HCT116 (cell line): ENCODE measurements around the gene ADAMTS4. TPM values are rescaled to one million over a fixed set of nuclear protein-coding genes. Genes with fewer than 3 reads are reported as not detected.

Experiments
- ATAC-seq: fragments of 200-7000 bp; cut with Tn5 transposase; 2 replicates; pipeline ENCODE4 v1.9.1; 2020; ENCODE audit warnings: mild to moderate bottlenecking, moderate library complexity
- BruUV-seq: library from RNA; stranded (reverse); fragments of 400-500 nt; replicated peaks from 2 replicates; lab custom pipeline; 2021; lab: Mats Ljungman, UMichigan
- CTCF ChIA-PET: fragments of 300-600 bp; sonication (Branson Sonifier 250); formaldehyde crosslinking; loops from one replicate; lab custom pipeline; 2021; ENCODE audit warnings: antibody characterized with exemption; lab: Charles Lee
- POLR2A ChIA-PET: fragments of 300-600, 350-600 bp; sonication (Branson Sonifier 250); formaldehyde crosslinking; loops from one replicate; lab custom pipeline; 2021; ENCODE audit warnings: antibody characterized with exemption; lab: Charles Lee
- RAD21 ChIA-PET, 2 experiments: fragments of 300-600 bp; sonication (Branson Sonifier 250); formaldehyde crosslinking; loops; one replicate each; lab custom pipeline; 2023; ENCODE audit warnings: low total read pairs in 2 of 2; ENCODE audit not compliant: uncharacterized antibody in 2 of 2, unreplicated experiment in 2 of 2, low non-redundant PET in 1 of 2; lab: Charles Lee
- DNase-seq: peaks from one replicate; pipeline ENCODE4 v3.0.0-alpha.2; 2010; ENCODE audit warnings: low read depth, low spot score
- H2AFZ ChIP-seq: fragments of 200-600 bp; shearing (Covaris generic), sonication (generic); 2 replicates; pipeline ENCODE4 v1.6.1; 2017; ENCODE audit warnings: low read depth, mixed run types, mixed read lengths, antibody characterized with exemption, low read length; ENCODE audit not compliant: poor library complexity, severe bottlenecking
- H3K27ac ChIP-seq: 2 replicates; pipeline ENCODE4 v1.5.1; 2012; ENCODE audit warnings: low read depth, low read length
- H3K27me3 ChIP-seq: fragments of 200-600 bp; sonication (generic); 2 replicates; pipeline ENCODE4 v1.6.1; 2016; ENCODE audit warnings: mixed run types, low read length, mixed read lengths; ENCODE audit not compliant: insufficient read depth
- H3K36me3 ChIP-seq, 2 experiments: fragments of 200-500 bp in 1 of 2; fragments of 200-600 bp in 1 of 2; sonication (Bioruptor generic) in 1 of 2; sonication (generic) in 1 of 2; 2 replicates each; pipeline versions ENCODE4 v1.5.1 to v1.6.1; 2014 to 2016; ENCODE audit warnings: low read length in 2 of 2, inconsistent platforms in 1 of 2, mixed read lengths in 1 of 2, mixed run types in 1 of 2; ENCODE audit not compliant: insufficient read depth in 2 of 2, control insufficient read depth in 1 of 2
- H3K4me1 ChIP-seq, 2 experiments: fragments of 200-600 bp in 1 of 2; sonication (generic) in 1 of 2; 2 replicates each; pipeline versions ENCODE4 v1.5.1 to v1.6.1; 2012 to 2017; ENCODE audit warnings: low read length in 2 of 2, inconsistent platforms in 1 of 2, mild to moderate bottlenecking in 1 of 2, mixed read lengths in 1 of 2, mixed run types in 1 of 2, moderate library complexity in 1 of 2; ENCODE audit not compliant: insufficient read depth in 2 of 2, control insufficient read depth in 1 of 2
- H3K4me2 ChIP-seq: fragments of 200-600 bp; sonication (generic); 2 replicates; pipeline ENCODE4 v1.6.1; 2017; ENCODE audit warnings: mixed run types, low read length, mixed read lengths
- H3K4me3 ChIP-seq, 2 experiments: fragments of 200-600 bp in 1 of 2; sonication (generic) in 1 of 2; replicated peaks in 1 of 2; 2 replicates each; pipeline ENCODE4 v1.5.1; 2011 to 2016; ENCODE audit warnings: low read length in 2 of 2, control low read depth in 1 of 2, low read depth in 1 of 2, mild to moderate bottlenecking in 1 of 2, mixed read lengths in 1 of 2, mixed run types in 1 of 2
- H3K79me2 ChIP-seq: fragments of 200-600 bp; sonication (generic); 2 replicates; pipeline ENCODE4 v1.6.1; 2017; ENCODE audit warnings: mild to moderate bottlenecking, mixed run types, low read length, moderate library complexity, mixed read lengths; ENCODE audit not compliant: insufficient read depth
- H3K9ac ChIP-seq: fragments of 200-600 bp; sonication (generic); 2 replicates; pipeline ENCODE4 v1.6.1; 2016; ENCODE audit warnings: low read length, mixed read lengths
- H3K9me2 ChIP-seq: fragments of 200-600 bp; sonication (generic), shearing (Covaris generic); 2 replicates; pipeline ENCODE4 v1.6.1; 2017; ENCODE audit warnings: mixed run types, mild to moderate bottlenecking, moderate library complexity; ENCODE audit not compliant: insufficient read depth
- H3K9me3 ChIP-seq, 2 experiments: fragments of 200-500 bp in 1 of 2; fragments of 200-600 bp in 1 of 2; sonication (Bioruptor generic) in 1 of 2; sonication (generic) in 1 of 2; 2 replicates each; pipeline ENCODE4 v1.6.1; 2014 to 2017; ENCODE audit warnings: low read length in 2 of 2, mixed read lengths in 2 of 2, inconsistent platforms in 1 of 2, low read depth in 1 of 2, mild to moderate bottlenecking in 1 of 2, mixed run types in 1 of 2, moderate library complexity in 1 of 2; ENCODE audit not compliant: control insufficient read depth in 1 of 2, insufficient read depth in 1 of 2
- H4K20me1 ChIP-seq: fragments of 200-600 bp; sonication (generic), shearing (Covaris generic); 2 replicates; pipeline ENCODE4 v1.6.1; 2017; ENCODE audit warnings: mixed run types, mild to moderate bottlenecking, moderate library complexity; ENCODE audit not compliant: insufficient read depth
- EZH2 ChIP-seq: fragments of 200-600 bp; sonication (generic); IDR thresholded peaks from 2 replicates; pipeline ENCODE4 v1.6.1; 2017; ENCODE audit warnings: antibody characterized with exemption, mixed run types
- POLR2A ChIP-seq: IDR thresholded peaks from 2 replicates; pipeline ENCODE4 v1.7.0; 2011; ENCODE audit warnings: borderline replicate concordance; ENCODE audit not compliant: insufficient read depth, insufficient read length; ENCODE audit errors: extremely low read depth
- POLR2AphosphoS5 ChIP-seq: IDR thresholded peaks from 2 replicates; pipeline ENCODE4 v1.6.1; 2011; ENCODE audit warnings: mild to moderate bottlenecking, low read depth, low read length, moderate library complexity
- REST ChIP-seq: IDR thresholded peaks from 2 replicates; pipeline ENCODE4 v1.6.1; 2012; ENCODE audit warnings: low read depth
- TCF7L2 ChIP-seq: IDR thresholded peaks from 2 replicates; pipeline ENCODE4 v1.7.0; 2011; ENCODE audit warnings: borderline replicate concordance, inconsistent platforms; ENCODE audit not compliant: insufficient read depth, insufficient read length; ENCODE audit errors: extremely low read depth
- YY1 ChIP-seq: IDR thresholded peaks from 2 replicates; pipeline ENCODE4 v1.6.1; 2011; ENCODE audit warnings: low read length, low read depth, moderate library complexity, mild to moderate bottlenecking; ENCODE audit not compliant: insufficient replicate concordance; ENCODE audit errors: extremely low read depth
- ZBTB33 ChIP-seq: IDR thresholded peaks from 2 replicates; pipeline ENCODE4 v1.6.1; 2011; ENCODE audit warnings: mild to moderate bottlenecking, low read length, moderate library complexity; ENCODE audit not compliant: insufficient replicate concordance; ENCODE audit errors: extremely low read depth
- ZFX ChIP-seq: fragments of 450-650 bp; IDR thresholded peaks from 2 replicates; pipeline ENCODE4 v1.6.1; 2017
- intact Hi-C: fragments of 100-400 bp; cut with micrococcal nuclease; formaldehyde crosslinking; loops from 2 replicates; pipeline ENCODE4 v1.10.0; 2022
- total RNA-seq: library from RNA; stranded (reverse); gene quantifications from one replicate; pipeline ENCODE4 v1.2.1, GENCODE V29; 2021; ENCODE audit not compliant: unreplicated experiment
- TF ChIP-seq, protein P1 (sequence below), 3 experiments: fragments of 200-600 bp in 1 of 3; sonication (generic) in 1 of 3; IDR thresholded peaks in 2 of 3; conservative IDR thresholded peaks in 1 of 3; 2 replicates each; pipeline ENCODE4 v1.5.1; 2012 to 2017; ENCODE audit warnings: low read depth in 2 of 3, low read length in 2 of 3, antibody characterized with exemption in 1 of 3, borderline replicate concordance in 1 of 3, control low read depth in 1 of 3, mild to moderate bottlenecking in 1 of 3, mixed read lengths in 1 of 3, mixed run types in 1 of 3, moderate library complexity in 1 of 3; ENCODE audit not compliant: insufficient read depth in 1 of 3

The ADAMTS4 gene
- total RNA-seq, 1 experiment from 2014 or later, result not detected

DNA sequence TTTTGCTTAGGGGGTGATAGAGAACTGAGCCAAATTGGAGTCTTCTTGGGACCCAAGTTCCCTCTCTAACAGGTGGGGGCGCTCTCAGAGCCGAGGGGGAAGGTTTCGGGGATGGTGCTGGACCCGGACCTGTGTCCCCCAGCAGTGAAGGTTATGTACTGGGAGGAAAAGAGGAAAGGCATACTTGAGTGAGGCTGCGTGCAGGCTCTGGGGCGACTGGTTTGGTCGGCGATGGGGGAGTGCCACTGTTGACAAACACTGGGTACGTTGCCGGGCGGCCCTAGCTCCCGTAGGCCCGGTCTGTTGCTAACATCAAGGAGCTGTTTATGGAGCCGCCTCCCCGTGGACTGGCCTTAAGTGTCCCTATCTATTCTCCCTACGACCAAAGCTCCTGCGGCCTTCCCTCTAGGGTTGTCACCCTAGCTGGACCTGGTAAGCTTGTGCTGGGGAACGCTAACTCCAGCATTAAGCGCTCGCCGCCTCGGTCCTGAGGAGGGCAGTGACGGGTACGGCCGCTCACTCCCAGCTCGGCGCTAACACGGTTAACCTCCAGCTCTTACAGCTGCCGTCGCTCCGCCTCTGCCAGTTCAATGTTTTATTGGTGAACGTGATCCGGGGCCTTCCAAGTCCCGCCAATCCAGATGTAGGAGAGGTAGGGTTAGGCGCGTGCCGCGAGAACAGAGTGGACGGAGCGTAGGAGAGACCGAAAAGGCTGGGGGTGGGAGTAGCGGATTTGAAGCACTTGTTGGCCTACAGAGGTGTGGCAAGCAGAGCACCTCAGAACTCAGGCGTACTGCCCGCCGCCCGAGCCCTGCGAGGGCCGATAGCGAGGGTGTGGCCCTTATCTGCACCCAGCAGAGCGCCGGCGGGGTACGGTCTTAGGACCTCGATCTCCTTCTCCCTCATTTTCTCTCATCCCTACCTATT lies 32.8 kb downstream of the ADAMTS4 start, which contains the start of gene PPOX:
Gene PPOX, plus strand, starts transcription at position 685 of the 927 bp plus-strand sequence. CDS start 422 bp downstream, outside the sequence.
- H3K79me2 ChIP-seq, result no peaks in the 10 kb centered on the region; the same call in 1 of the 2 replicates
- TF ChIP-seq TCF7L2 (peak; percentile 82), ZFX (peak; percentile 42; the same call in 1 of the 2 replicates), EZH2 (no peak), POLR2AphosphoS5 (peak; percentile 93), POLR2A (peak; percentile 43), REST (no peak), YY1 (peak; percentile 60), ZBTB33 (peak; percentile 92)
- TF ChIP-seq, protein P1, sequence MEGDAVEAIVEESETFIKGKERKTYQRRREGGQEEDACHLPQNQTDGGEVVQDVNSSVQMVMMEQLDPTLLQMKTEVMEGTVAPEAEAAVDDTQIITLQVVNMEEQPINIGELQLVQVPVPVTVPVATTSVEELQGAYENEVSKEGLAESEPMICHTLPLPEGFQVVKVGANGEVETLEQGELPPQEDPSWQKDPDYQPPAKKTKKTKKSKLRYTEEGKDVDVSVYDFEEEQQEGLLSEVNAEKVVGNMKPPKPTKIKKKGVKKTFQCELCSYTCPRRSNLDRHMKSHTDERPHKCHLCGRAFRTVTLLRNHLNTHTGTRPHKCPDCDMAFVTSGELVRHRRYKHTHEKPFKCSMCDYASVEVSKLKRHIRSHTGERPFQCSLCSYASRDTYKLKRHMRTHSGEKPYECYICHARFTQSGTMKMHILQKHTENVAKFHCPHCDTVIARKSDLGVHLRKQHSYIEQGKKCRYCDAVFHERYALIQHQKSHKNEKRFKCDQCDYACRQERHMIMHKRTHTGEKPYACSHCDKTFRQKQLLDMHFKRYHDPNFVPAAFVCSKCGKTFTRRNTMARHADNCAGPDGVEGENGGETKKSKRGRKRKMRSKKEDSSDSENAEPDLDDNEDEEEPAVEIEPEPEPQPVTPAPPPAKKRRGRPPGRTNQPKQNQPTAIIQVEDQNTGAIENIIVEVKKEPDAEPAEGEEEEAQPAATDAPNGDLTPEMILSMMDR (IDR thresholded peaks at IDR 0.05 in 2 of 3, conservative IDR thresholded peaks at IDR 0.05 in 1 of 3; ENCODE audit: borderline replicate concordance in 1 of 3, insufficient read depth in 1 of 3, low read depth in 2 of 3, low read length in 2 of 3), result peak in 2 of 3 experiments; percentile 60 to 61; a peak in 4 of 6 replicates
- TF ChIP-seq, all 23 proteins: peak for 7
- peak within 1 kb of the TSS; percentile 82 for H3K9ac ChIP-seq
- intact Hi-C loops, result no loop called here
- H4K20me1 ChIP-seq, result no peaks in the 10 kb centered on the region
- no TSS peak for BruUV-seq
- CTCF ChIA-PET, result interaction anchor here (0.8 to 2.8 kb wide), 13 partner anchors 9 to 575 kb away, joined by 3 to 10 read pairs (median 4); partner anchors contain the start of genes B4GALT3, DEDD, NDUFS2 and TOMM40L
- ATAC-seq (peak; percentile 93), DNase-seq (peak; percentile 98)
- peak within 1 kb of the TSS; percentile 65 for H3K27ac ChIP-seq
- H3K9me3 ChIP-seq, result no peaks in the 10 kb centered on the region
- POLR2A ChIA-PET, result interaction anchor here (0.7 to 3.1 kb wide), 15 partner anchors 8 to 1465 kb away, joined by 3 to 24 read pairs (median 5); partner anchors contain the start of genes B4GALT3, DEDD, NDUFS2 and NIT1
- peak within 1 kb of the TSS; percentile 71 to 82 for H3K4me3 ChIP-seq
- peaks cover 3 to 31% of the 10 kb centered on the region in 2 experiments; a peak in 3 of 4 replicates for H3K4me1 ChIP-seq
- peak within 1 kb of the TSS; percentile 87 for H3K4me2 ChIP-seq
- no peaks in the 10 kb centered on the region for H3K9me2 ChIP-seq
- H2AFZ ChIP-seq, result no peak within 1 kb of the TSS
- H3K27me3 ChIP-seq, result no peaks in the 10 kb centered on the region
- RAD21 ChIA-PET, result no interaction called here
- peaks cover 8 to 29% of the 10 kb centered on the region in 2 experiments; a peak in 2 of 4 replicates for H3K36me3 ChIP-seq
